Measurements from ENCODE around the gene PLXND1. TPM values are rescaled to one million over a fixed set of nuclear protein-coding genes. Genes with fewer than 3 reads are reported as not detected.

Gene PLXND1
- polyA plus RNA-seq, 3 donors, result 124 to 153 (median 144) TPM

- no peak for DNase-seq (ENCODE audit: extremely low read depth in 1 of 11, low read depth in 9 of 11, low spot score in 4 of 11)
Measured at GRCh38 chr3:129512595-129512994, 93.9 kb downstream of the PLXND1 start.

- DNase-seq (ENCODE audit: extremely low read depth in 1 of 11, low read depth in 9 of 11, low spot score in 4 of 11), result no peak
Measured at GRCh38 chr3:129507181-129507831, 99.2 kb downstream of the PLXND1 start.

DNA sequence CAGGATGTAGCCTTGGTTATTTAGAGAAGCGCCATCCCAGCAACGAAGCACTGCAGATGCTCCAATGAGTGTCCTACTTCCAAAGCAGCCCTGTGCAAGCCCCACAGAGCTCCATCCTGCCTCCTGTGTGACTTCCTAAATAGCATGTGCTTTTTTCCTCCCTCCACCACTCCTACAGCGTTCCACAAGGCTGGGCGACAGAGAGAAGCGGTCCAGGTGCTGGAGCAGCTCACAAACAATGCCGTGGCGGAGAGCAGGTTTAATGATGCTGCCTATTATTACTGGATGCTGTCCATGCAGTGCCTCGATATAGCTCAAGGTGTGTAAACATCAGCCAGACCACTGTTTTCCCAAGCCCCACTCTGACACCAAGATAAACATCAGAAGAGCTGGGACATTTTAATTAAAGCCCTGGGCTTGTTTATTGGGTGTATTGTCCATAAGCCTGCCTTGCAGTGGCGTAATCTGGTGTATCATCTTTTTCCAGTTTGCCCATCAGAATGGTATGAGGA, 100.2 kb downstream of the PLXND1 start:
- DNase-seq (ENCODE audit: extremely low read depth in 1 of 11, low read depth in 9 of 11, low spot score in 4 of 11), result no peak

GRCh38 chr3:129505341-129505740, 101.1 kb downstream of the PLXND1 start:
- DNase-seq (ENCODE audit: extremely low read depth in 1 of 11, low read depth in 9 of 11, low spot score in 4 of 11), result no peak

Other genes with a start within 250 kb of the PLXND1 start
- gene EFCAB12, start 178.0 kb downstream of the PLXND1 start, polyA plus RNA-seq (ENCODE audit: insufficient read length in 3 of 3), result 1 to 10 TPM; 3.6 to 7.2 (median 3.7) TPM
- gene MBD4, start 166.7 kb downstream of the PLXND1 start, polyA plus RNA-seq (ENCODE audit: insufficient read length in 3 of 3), result 10 to 100 TPM; 43.2 to 53.3 (median 49.5) TPM
- gene IFT122, start 166.5 kb downstream of the PLXND1 start, polyA plus RNA-seq (ENCODE audit: insufficient read length in 3 of 3), result 10 to 100 TPM; 51.3 to 63.6 (median 62.5) TPM
- gene RHO, start 78.0 kb downstream of the PLXND1 start, polyA plus RNA-seq (ENCODE audit: insufficient read length in 3 of 3), result under 1 TPM; 0.04 to 0.09 (median 0.08) TPM
- gene H1-8, start 63.5 kb downstream of the PLXND1 start, polyA plus RNA-seq (ENCODE audit: insufficient read length in 3 of 3), result not detected